HG03520 (cell line): ENCODE measurements around the gene DNAH14.

Experiments
- ATAC-seq: cut with Tn5 transposase; IDR thresholded peaks from one replicate; pipeline ENCODE4 v1.9.1; 2021; ENCODE audit warnings: mild to moderate bottlenecking, moderate library complexity; ENCODE audit not compliant: unreplicated experiment

The DNAH14 gene

DNA sequence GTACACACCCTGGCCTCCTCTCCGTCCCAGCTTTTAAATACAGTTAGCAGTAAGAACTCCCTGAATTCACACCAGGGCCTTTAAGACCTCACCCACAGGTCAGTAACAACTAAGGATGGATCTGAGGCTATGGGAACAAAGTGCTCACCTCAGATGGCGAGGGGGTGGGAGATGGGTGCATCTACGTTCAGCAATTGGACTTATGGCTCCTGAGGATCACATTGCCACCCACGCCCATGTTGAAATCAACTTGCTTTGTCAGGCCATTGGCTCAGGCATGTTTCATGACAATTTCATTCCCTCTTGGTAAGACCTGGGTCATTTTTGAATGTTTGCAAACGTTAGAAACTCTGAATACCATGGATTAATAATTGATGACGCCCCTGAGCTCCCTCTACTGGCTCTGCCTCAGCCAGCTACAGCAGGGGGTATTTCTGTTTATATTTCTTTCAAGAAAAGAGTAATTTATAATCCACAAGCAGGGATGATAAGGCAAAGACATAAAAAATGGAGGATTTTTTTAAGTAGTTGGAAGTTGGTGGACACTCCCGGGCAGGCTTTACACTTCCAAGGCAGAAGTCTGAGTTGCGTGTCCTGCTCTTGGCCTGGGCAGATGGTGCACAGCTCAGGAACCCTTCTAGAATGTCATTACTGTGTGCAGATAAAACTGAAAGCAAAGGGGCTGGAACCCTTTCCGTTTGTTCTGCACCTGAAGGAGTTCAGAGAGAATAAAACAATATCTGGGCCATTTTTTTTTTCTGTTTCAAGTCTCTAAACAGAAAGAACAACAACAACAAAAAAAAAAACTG, 512.0 kb downstream of the DNAH14 start:
- ATAC-seq = no peak

DNA sequence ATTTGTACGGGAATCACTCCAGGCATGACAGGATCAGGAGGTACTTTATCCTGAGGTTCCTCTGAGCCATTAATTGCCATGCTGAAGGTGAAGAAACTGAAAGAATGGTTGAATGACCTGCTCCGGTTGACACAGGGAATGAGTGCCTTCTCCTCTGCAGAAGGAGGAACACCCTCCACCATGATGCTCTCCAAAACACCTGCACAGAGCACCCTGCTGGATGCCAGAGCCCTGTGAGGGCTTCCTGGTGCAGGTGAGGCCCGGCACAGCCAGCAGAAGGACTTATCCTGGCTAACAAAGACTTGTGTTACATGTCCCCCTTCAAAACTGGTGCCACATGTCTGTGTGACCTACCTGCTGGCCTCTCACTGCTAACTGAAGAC, 512.6 kb downstream of the DNAH14 start:
- no peak for ATAC-seq

DNA sequence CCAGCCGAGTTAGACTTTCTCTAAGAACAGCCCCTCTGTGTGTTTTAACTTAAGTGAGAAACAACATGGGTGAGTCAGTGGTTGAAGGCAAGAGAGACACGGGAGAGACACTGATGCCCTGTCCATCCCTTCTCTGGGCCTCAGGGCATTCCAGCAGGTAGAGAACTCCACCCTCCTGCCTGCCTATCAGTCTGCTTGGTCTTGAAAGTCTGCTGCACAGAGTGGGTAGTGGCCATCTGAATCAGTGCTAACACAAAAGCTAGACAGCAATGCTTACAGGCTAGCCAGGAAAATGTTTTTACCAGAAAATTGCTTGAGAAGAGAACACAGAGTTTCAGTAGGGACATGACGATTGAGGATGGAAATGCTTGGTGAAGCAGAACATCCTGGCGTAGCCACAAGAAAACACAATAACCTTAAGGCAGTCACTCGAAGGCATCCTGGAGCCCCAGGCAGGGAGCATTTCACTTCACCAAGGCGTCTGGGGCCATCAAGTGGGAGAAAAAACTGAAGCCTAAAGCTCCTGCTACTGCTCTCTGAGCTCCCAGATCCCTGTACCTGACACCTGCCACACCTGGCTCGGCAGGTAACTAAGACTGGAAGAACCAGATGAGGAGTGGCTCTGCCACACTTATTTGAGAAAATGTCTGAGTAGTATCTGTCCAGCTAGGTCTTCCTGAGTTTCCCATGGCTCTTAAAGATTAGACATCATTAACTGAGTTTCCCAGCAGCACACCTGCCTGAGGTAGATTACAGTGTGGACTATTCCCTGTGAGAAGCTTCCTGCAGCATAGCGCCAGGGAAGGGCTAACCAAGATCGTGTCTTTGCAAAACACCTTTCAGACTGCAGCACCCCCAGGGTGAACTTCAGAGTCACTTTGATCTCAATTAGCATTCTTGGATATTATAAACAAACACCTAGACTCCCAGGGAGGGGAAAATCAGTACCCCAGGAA, 516.4 kb downstream of the DNAH14 start:
- ATAC-seq = no peak

DNA sequence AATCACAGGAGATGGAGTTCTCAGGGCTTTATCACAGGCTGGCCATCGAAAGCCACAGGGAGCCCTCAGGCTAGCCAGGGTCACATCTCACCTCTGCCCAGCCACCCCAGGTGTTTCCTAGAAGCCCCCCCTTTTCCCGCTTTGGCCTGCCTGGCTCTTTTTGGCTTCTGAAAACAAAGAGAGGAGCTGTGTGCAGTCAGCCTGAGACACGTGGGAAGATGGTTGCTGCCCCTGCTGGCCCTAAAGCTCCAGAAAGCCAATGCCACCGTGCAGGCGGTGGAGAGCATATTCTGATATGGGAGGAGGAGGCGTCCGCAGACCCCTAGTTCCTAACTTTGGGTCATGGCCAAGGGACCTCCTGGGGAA, 517.1 kb downstream of the DNAH14 start:
- no peak for ATAC-seq

DNA sequence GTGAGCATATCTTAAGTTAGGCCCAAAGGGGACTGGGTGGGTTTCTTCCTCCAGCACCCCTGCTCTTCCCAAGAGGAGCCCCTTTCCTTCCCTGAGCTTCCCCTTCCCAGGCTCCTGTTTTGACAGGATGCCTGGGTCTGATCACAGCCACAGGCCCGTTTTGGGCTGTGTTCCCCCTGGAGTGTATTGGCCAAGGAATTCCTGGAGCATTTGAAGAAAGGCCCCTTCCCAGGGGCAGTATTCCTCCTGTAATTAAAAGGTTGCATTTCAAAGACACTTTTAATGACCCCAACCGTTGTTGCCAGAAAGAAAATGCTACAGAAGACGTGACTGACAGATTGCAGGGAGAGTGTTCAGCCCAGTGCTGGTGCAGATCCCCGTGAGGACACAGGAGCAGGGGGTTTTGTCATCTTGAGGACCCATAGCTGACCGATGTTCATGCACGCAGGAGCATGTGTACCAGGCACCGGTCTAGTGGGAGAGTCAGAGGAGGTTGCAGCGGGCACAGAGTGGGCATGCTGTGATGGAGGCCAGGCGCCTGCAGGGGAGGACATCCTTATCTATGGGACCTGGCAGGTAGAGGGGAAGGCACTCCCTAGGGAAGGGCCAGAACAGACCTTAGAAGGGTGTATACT, 517.6 kb downstream of the DNAH14 start:
- no peak for ATAC-seq

DNA sequence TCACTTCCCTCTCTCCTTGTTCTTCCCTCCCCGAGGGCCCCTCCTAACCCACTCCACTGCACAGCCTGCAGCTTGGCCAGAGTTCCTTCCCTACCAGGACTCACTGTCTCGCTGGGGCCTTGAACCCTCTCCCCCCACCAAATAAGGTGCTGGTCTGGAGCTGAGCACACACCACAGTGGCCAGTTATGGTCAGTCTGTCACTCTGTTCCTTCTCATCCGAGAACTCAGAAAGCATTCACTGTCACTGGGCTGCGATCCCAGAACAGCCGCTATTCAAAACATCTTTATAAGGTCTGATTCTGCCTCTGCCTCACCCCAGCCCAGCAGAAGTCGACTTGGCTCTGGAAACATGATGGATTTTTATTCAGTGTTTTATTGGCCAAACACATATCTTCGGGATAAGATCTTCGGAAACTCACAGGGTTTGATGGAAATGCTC, 518.2 kb downstream of the DNAH14 start:
- no peak for ATAC-seq

DNA sequence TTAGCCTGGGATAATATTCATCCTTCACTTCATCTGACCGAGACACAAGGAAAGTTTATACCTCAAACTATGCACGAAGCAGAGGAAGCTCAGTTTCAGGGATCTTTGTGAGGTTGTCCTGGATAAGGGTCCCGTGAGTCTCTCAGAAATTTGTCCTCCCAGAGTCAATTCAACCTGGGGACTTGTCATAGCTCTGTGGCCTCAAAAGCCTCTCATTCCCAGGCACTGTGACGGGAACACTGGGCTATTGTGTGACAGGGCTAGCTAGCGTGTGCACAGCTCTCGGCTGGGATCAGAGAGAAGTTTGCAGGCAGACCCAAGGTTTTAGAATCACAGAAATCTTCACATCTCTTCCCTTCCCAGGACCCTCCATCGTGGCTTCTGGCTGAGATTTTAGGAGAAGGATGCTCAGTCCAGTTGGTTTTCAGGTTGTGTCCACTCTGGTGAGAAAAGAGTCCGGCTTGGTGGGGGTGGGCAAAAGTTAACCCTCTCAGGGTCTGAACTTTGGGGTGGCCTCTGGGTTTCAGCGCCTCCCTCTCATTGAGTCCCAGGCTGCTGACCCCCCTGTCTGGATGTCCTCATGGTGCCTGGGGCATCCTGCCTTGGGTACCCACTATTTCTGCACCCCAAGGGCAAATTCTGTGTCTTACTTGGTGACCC, 518.8 kb downstream of the DNAH14 start:
- no peak for ATAC-seq
